H1 (cell line): ENCODE data around the gene EMC10.

Source experiments
- CEBPB ChIP-seq: IDR thresholded peaks from 2 replicates; pipeline ENCODE4 v1.6.1; 2012; ENCODE audit warnings: low read depth, low read length
- CHD2 ChIP-seq: IDR thresholded peaks from 2 replicates; pipeline ENCODE4 v1.6.1; 2012; ENCODE audit warnings: low read length, improper control_type of control experiment
- CREB1 ChIP-seq: IDR thresholded peaks from 2 replicates; pipeline ENCODE4 v1.6.1; 2012; ENCODE audit warnings: inconsistent platforms
- CTCF ChIP-seq, 3 experiments: IDR thresholded peaks; 1 replicate in 2 of 3; 2 replicates in 1 of 3; pipeline versions ENCODE4 v1.5.1 to v1.6.1; 2011; ENCODE audit warnings: low read length in 3 of 3, mild to moderate bottlenecking in 3 of 3, inconsistent platforms in 2 of 3, low read depth in 1 of 3, moderate library complexity in 1 of 3; ENCODE audit not compliant: insufficient read depth in 1 of 3; ENCODE audit errors: control extremely low read depth in 1 of 3
- GTF2F1 ChIP-seq: IDR thresholded peaks from 2 replicates; pipeline ENCODE4 v1.6.1; 2012; ENCODE audit warnings: low read depth, low read length, improper control_type of control experiment, borderline replicate concordance
- POLR2AphosphoS5 ChIP-seq: IDR thresholded peaks from 2 replicates; pipeline ENCODE4 v1.6.1; 2011; ENCODE audit warnings: low read depth, low read length
- SIN3A ChIP-seq, 2 experiments: IDR thresholded peaks in 1 of 2; conservative IDR thresholded peaks in 1 of 2; 2 replicates each; pipeline ENCODE4 v1.6.1; 2011 to 2012; ENCODE audit warnings: low read length in 2 of 2, improper control_type of control experiment in 1 of 2, low read depth in 1 of 2, mild to moderate bottlenecking in 1 of 2
- USF2 ChIP-seq: IDR thresholded peaks from 2 replicates; pipeline ENCODE4 v1.6.1; 2011; ENCODE audit warnings: low read length, improper control_type of control experiment

- TF ChIP-seq CREB1 (no peak), POLR2AphosphoS5 (no peak), CTCF (IDR thresholded peaks at IDR 0.05; ENCODE audit: control extremely low read depth in 1 of 3, insufficient read depth in 1 of 3, low read depth in 1 of 3, low read length in 3 of 3) (no peak), USF2 (no peak), CHD2 (no peak), GTF2F1 (no peak), CEBPB (no peak), SIN3A (conservative IDR thresholded peaks at IDR 0.05 in 1 of 2, IDR thresholded peaks at IDR 0.05 in 1 of 2; ENCODE audit: low read depth in 1 of 2, low read length in 2 of 2) (no peak)
These were observed 40.8 kb downstream of the EMC10 start for GRCh38 chr19:50516964-50517703.
